Cardiac fibroblast (primary cell): ENCODE results near the gene USP12.
"Not testable (repeated sequence)": the region's sequence is repeated elsewhere in the genome, so short reads cannot be mapped to it uniquely, and the experiment has no call there.

Source experiments
- DNase-seq, 2 donors: peaks; one replicate each; pipeline versions ENCODE4 v3.0.0 to v3.0.0-alpha.2; 2010; ENCODE audit warnings: low read depth in 2 of 2
- H3K4me3 ChIP-seq, 2 donors: replicated peaks in 1 of 2; 1 replicate in 1 of 2; 2 replicates in 1 of 2; pipeline ENCODE4 v1.5.1; 2011; ENCODE audit warnings: low read depth in 2 of 2, low read length in 2 of 2, mild to moderate bottlenecking in 2 of 2, moderate library complexity in 1 of 2
- TF ChIP-seq, protein P1 (sequence below): IDR thresholded peaks from one replicate; pipeline ENCODE4 v1.5.1; 2011; ENCODE audit warnings: low read depth, mild to moderate bottlenecking, low read length, inconsistent platforms

USP12 gene

DNA sequence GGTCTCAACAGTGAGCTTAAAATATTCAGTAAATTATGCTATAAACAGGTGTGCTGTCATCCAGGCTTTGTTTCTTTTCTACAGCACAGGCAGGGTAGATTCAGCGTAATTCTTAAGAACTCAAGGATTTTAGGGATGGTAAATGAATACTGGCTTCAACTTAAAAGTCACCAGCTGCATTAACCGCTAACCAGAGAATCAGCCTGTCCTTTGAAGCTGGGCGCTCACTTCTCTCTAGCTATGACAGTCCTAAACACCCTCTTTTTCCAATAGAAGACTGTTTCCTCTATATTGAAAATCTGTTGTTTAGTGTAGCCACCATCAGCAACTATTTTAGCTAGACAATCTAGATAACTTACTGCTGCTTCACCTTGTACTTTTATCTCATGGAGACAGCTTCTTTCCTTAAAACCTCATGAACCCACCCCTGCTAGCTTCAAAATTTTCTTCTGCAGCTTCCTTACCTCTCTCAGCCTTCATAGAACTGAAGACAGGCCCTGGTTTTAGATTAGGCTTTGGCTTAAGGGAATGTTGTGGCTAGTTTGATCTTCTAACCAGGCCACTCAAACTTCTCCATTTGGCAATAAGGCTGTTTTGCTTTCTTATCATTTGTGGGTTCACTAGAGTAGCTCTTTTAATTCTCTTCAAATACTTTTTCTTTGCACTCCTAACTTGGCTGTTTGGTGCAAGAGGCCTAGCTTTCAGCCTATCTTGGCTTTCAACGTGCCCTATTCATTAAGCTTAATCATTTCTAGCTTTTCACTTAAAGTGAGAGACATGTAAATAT lies 89.5 kb downstream of the USP12 start:
- TF ChIP-seq, protein P1, sequence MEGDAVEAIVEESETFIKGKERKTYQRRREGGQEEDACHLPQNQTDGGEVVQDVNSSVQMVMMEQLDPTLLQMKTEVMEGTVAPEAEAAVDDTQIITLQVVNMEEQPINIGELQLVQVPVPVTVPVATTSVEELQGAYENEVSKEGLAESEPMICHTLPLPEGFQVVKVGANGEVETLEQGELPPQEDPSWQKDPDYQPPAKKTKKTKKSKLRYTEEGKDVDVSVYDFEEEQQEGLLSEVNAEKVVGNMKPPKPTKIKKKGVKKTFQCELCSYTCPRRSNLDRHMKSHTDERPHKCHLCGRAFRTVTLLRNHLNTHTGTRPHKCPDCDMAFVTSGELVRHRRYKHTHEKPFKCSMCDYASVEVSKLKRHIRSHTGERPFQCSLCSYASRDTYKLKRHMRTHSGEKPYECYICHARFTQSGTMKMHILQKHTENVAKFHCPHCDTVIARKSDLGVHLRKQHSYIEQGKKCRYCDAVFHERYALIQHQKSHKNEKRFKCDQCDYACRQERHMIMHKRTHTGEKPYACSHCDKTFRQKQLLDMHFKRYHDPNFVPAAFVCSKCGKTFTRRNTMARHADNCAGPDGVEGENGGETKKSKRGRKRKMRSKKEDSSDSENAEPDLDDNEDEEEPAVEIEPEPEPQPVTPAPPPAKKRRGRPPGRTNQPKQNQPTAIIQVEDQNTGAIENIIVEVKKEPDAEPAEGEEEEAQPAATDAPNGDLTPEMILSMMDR, result no peak
- peak in 1 of 2 donors; percentile 12 for DNase-seq
- no peak overlapping the region for H3K4me3 ChIP-seq

GRCh38 chr13:27080018-27080948 lies 91.3 kb downstream of the USP12 start:
- no peak overlapping the region for H3K4me3 ChIP-seq
- TF ChIP-seq, protein P1, result no peak
- DNase-seq, result no peak

- DNase-seq, result peak; percentile 54 to 73
- TF ChIP-seq, protein P1, result no peak
- no peak overlapping the region for H3K4me3 ChIP-seq
These were observed 92.1 kb downstream of the USP12 start for GRCh38 chr13:27079421-27079958.

DNA sequence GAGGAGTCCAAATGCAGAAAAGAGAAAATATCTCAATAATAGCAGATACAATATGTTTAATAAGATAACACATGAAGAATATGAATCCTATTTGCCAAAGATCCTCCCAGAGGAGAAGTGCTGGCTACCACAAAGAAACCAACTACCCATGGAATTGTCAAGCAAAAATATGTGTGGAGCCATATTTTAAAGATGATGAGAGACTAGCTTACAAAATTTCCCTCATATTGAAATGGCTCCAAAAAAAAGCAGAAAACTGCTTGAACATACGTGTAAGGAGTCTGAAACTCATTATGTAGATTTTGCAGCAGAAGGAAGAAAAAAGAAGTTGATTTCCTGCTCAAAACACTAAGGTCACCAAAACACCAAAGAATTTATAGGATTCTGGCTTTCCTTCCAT lies 94.2 kb downstream of the USP12 start:
- DNase-seq, result no peak
- no peak overlapping the region for H3K4me3 ChIP-seq
- TF ChIP-seq, protein P1, result no peak

DNA sequence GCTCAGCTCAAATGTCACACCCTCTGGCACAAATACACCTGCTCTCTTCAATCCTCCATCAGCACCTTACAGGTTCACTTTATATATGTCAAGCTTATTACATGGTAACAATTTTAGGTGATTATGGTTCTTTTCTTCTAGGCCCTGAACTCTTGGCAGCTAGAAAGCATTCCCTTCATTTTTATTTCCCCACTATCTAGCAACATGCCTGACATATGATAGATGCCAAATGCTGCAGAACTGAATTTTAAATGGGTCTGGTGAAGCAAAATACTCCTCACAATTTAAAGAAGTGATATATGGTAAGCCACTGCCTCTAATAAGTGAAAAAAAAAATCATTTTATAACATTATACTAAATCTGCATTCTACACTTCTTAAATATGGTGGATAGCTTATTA lies 95.2 kb downstream of the USP12 start:
- H3K4me3 ChIP-seq, result no peak overlapping the region
- DNase-seq, result peak; percentile 16 to 77
- TF ChIP-seq, protein P1, result no peak

DNA sequence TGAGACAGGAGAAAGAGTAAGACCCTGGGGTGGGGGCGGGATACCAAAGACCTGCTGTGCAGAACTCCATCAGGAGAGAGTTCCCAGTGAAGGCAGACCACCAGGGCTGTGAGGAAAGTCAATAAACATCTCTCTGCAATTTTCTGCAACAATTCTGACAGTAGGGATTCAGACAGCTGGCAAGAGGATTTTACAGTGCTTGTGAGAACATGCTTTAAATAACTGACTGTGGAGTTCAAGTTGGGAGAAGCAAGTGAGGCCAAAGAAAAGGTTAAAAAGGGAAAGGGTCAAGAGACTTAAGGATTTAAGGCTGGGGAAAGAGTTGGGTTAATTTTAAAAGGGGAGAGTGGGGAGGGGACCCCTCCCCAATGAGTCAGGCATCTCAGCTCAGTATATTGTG lies 98.4 kb downstream of the USP12 start:
- TF ChIP-seq, protein P1, result no peak
- no peak overlapping the region for H3K4me3 ChIP-seq
- no peak for DNase-seq

DNA sequence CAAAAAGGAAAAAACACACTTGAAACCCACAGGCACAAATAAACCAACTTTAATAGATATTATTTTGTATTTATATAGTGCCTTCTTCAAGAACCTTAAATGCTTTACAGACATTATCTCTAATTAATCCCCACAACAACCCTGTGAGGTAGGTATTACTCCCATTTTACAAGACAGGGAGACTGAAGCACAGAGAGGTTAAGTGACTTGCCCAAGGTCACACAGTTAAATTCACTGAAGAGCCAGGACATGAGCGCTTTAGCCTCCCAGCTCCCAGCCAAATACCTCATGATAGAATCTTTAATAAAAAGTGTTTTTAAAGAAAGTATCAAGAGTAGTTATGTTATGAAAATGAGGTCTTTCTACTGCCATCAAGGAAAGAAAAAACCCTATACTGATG lies 105.5 kb downstream of the USP12 start:
- H3K4me3 ChIP-seq, DNase-seq: not testable (repeated sequence)
